ACC112 (cell line): ENCODE measurements around the gene BCAS3.
"Not testable (repeated sequence)": the region's sequence is repeated elsewhere in the genome, so short reads cannot be mapped to it uniquely, and the experiment has no call there.

Experiments
- H2AFZ ChIP-seq: fragments of 200-600 bp; sonication (generic); one replicate; pipeline ENCODE4 v1.6.0; 2017; ENCODE audit warnings: antibody characterized with exemption, low read length; ENCODE audit not compliant: unreplicated experiment
- H3K27ac ChIP-seq: fragments of 200-600 bp; sonication (generic); 2 replicates; pipeline ENCODE4 v1.5.1; 2014; ENCODE audit warnings: low read depth, mild to moderate bottlenecking, antibody characterized with exemption, low read length, moderate library complexity
- H3K27me3 ChIP-seq: fragments of 200-600 bp; sonication (generic); 2 replicates; pipeline ENCODE4 v1.6.1; 2014; ENCODE audit warnings: mild to moderate bottlenecking, antibody characterized with exemption, low read length, moderate library complexity, mixed read lengths; ENCODE audit not compliant: insufficient read depth
- H3K36me3 ChIP-seq: fragments of 200-600 bp; sonication (generic); 2 replicates; pipeline ENCODE4 v1.6.1; 2016; ENCODE audit warnings: mild to moderate bottlenecking, antibody characterized with exemption, low read length, moderate library complexity, mixed read lengths; ENCODE audit not compliant: insufficient read depth
- H3K4me1 ChIP-seq: fragments of 200-600 bp; sonication (generic); one replicate; pipeline ENCODE4 v1.6.1; 2016; ENCODE audit warnings: low read length, mixed read lengths; ENCODE audit not compliant: insufficient read depth, unreplicated experiment, control insufficient read depth
- H3K4me3 ChIP-seq: fragments of 200-600 bp; sonication (generic); 2 replicates; pipeline ENCODE4 v1.5.1; 2014; ENCODE audit warnings: mild to moderate bottlenecking, low read depth, low read length
- H3K79me2 ChIP-seq: fragments of 200-600 bp; sonication (generic); one replicate; pipeline ENCODE4 v1.6.0; 2016; ENCODE audit warnings: low read length; ENCODE audit not compliant: control insufficient read depth, unreplicated experiment, insufficient read depth

BCAS3 gene

GRCh38 chr17:60781880-60782412 lies 104.3 kb downstream of the BCAS3 start:
- H3K36me3 ChIP-seq: no peaks in the 10 kb centered on the region
- no peak overlapping the region for H3K27ac ChIP-seq
- no peak overlapping the region for H3K4me3 ChIP-seq
- no peaks in the 10 kb centered on the region for H3K27me3 ChIP-seq
- no peaks in the 10 kb centered on the region for H3K4me1 ChIP-seq
- no peak overlapping the region for H2AFZ ChIP-seq
- H3K79me2 ChIP-seq: no peaks in the 10 kb centered on the region

- no peaks in the 10 kb centered on the region for H3K27me3 ChIP-seq
- H3K36me3 ChIP-seq: no peaks in the 10 kb centered on the region
- no peaks in the 10 kb centered on the region for H3K79me2 ChIP-seq
- H3K27ac ChIP-seq: no peak overlapping the region
- H2AFZ ChIP-seq: no peak overlapping the region
- H3K4me1 ChIP-seq: no peaks in the 10 kb centered on the region
- no peak overlapping the region for H3K4me3 ChIP-seq
These were observed 105.1 kb downstream of the BCAS3 start for GRCh38 chr17:60782742-60783141.

- H3K27me3 ChIP-seq: no peaks in the 10 kb centered on the region
- no peaks in the 10 kb centered on the region for H3K4me1 ChIP-seq
- no peaks in the 10 kb centered on the region for H3K79me2 ChIP-seq
- no peaks in the 10 kb centered on the region for H3K36me3 ChIP-seq
- H2AFZ ChIP-seq: no peak overlapping the region
- H3K4me3 ChIP-seq: no peak overlapping the region
- H3K27ac ChIP-seq: no peak overlapping the region
These were observed 112.6 kb downstream of the BCAS3 start for GRCh38 chr17:60790205-60790604.

- Histone ChIP-seq H3K27ac (no peak overlapping the region), H3K27me3 (no peaks in the 10 kb centered on the region), H3K36me3 (no peaks in the 10 kb centered on the region), H2AFZ (no peak overlapping the region), H3K4me3 (no peak overlapping the region), H3K4me1 (no peaks in the 10 kb centered on the region), H3K79me2 (no peaks in the 10 kb centered on the region)
These were observed 114.7 kb downstream of the BCAS3 start for GRCh38 chr17:60792250-60792898.

- Histone ChIP-seq H2AFZ (no peak overlapping the region), H3K27me3 (no peaks in the 10 kb centered on the region), H3K4me1 (no peaks in the 10 kb centered on the region), H3K79me2 (no peaks in the 10 kb centered on the region), H3K36me3 (no peaks in the 10 kb centered on the region), H3K27ac (no peak overlapping the region), H3K4me3 (no peak overlapping the region)
These were observed 120.9 kb downstream of the BCAS3 start for GRCh38 chr17:60798576-60798975.

DNA sequence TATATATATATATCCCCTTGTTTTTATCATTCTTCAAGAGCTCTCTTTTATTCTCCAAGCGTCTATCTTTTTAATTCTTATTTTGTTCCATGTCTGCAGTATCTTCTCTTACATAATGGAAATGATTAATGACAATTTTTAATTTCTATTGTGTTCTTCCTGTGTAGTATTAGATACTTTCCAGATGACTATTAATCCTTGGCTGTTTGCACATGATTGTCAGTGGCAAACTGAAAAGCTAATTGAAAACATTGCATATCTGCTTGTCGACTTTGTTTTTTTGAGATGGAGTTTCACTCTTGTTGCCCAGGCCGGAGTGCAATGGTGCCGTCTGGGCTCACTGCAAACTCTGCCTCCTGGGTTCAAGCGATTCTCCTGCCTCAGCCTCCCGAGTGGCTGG lies 124.7 kb downstream of the BCAS3 start:
- H3K27me3 ChIP-seq: no peaks in the 10 kb centered on the region
- no peaks in the 10 kb centered on the region for H3K79me2 ChIP-seq
- H3K36me3 ChIP-seq: no peaks in the 10 kb centered on the region
- no peak overlapping the region for H3K4me3 ChIP-seq
- H3K27ac ChIP-seq: no peak overlapping the region
- H3K4me1 ChIP-seq: no peaks in the 10 kb centered on the region
- H2AFZ ChIP-seq: no peak overlapping the region

DNA sequence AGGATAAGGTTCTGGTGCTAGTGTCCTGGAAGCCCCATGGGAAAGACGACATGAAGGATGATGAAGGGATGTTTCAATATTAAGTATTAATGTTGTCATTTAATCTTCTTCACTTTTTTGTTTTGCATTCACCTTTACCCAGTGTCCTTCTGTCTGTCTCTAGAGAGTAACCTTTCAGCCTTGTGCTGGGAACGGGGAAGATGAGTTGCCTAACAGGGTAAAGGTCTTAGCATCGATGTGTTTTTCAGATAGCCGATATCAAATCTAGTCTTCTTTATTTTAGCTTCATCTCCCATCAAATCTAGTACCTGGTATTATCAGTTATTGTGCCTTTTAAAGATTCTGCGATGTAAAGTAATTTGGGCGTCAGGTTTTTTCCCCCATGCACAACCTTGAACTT lies 125.4 kb downstream of the BCAS3 start:
- Histone ChIP-seq H3K27ac (no peak overlapping the region), H2AFZ (no peak overlapping the region), H3K4me1 (no peaks in the 10 kb centered on the region), H3K79me2 (no peaks in the 10 kb centered on the region), H3K36me3 (no peaks in the 10 kb centered on the region), H3K27me3 (no peaks in the 10 kb centered on the region), H3K4me3 (no peak overlapping the region)

DNA sequence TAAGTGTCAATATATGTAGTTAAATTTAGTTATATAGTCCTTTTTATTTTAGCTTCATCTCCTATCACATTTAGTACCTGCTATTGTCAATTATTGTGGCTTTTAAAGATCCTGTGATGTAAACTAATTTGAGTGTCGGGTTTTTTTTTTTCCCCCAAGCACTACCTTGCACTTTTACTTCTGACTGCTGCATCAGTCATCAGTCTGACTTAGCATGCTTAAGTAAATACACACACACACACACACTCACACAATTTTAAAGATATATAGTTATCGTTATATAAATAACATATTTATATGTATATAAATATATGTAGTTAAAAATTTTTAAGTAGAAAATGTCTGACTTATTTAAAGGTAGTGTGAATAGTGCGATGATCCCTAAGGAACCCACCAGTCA lies 127.2 kb downstream of the BCAS3 start:
- Histone ChIP-seq H3K36me3 (no peaks in the 10 kb centered on the region), H3K79me2 (no peaks in the 10 kb centered on the region), H3K27me3 (no peaks in the 10 kb centered on the region), H2AFZ (no peak overlapping the region), H3K27ac (no peak overlapping the region), H3K4me3 (no peak overlapping the region), H3K4me1 (peaks cover 6% of the 10 kb centered on the region)

DNA sequence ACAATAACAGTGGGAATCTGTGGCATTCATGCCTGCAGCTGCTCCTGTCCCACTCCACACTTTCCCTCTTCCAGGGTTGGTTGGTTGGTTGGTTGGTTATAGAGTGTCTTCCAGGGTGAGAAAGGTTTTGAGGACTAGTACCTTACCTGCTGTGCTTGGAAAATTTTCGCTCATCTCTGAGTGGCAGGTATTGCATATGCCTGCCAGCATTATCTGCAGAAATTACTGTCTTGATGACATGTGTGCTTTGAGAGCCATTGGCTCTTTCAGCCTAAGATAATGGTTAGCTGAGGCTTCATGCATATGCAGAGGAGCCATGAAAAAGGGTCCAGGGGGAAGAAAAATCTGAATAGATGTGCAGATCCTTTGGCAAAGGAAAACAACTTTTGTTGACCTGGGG lies 131.8 kb downstream of the BCAS3 start:
- Histone ChIP-seq H3K27me3 (no peaks in the 10 kb centered on the region), H3K27ac (no peak overlapping the region), H3K36me3 (no peaks in the 10 kb centered on the region), H2AFZ (no peak overlapping the region), H3K79me2 (no peaks in the 10 kb centered on the region), H3K4me3 (no peak overlapping the region), H3K4me1 (peaks cover 6% of the 10 kb centered on the region)

GRCh38 chr17:60814941-60815340 lies 137.3 kb downstream of the BCAS3 start:
- not testable (repeated sequence) for H3K27ac ChIP-seq, H3K4me3 ChIP-seq, H3K36me3 ChIP-seq, H3K79me2 ChIP-seq, H3K27me3 ChIP-seq, H2AFZ ChIP-seq
- H3K4me1 ChIP-seq: peaks cover 14% of the 10 kb centered on the region

DNA sequence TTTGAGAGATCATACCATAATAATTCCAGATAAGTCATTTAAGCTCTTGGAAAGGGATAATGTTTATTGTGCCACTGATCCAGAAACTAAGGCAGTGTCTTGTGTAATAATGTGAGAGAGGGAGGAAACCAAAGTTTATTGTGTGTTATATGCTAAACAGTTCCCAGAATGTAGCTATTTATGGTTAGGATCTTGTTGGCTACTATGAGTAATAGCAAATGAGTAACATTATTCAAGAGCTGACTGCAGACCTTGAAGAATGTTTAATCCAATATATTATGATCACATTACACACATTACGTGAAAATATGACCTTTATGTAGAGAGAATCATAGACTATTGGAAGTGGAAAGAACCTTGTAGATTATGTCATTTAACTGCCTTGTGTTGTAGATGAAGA lies 139.5 kb downstream of the BCAS3 start:
- Histone ChIP-seq H3K27ac (peak overlapping the region; percentile 68), H2AFZ (no peak overlapping the region)

More for the DNA sequence above, 139.5 kb downstream of the BCAS3 start:
- Histone ChIP-seq H3K4me1 (peaks cover 14% of the 10 kb centered on the region), H3K27me3 (no peaks in the 10 kb centered on the region), H3K4me3 (no peak overlapping the region), H3K79me2 (no peaks in the 10 kb centered on the region), H3K36me3 (no peaks in the 10 kb centered on the region)
